DMS 273 (cell line): Measurements from ENCODE around the gene UNC119B.
"Not testable (repeated sequence)": the region's sequence is repeated elsewhere in the genome, so short reads cannot be mapped to it uniquely, and the experiment has no call there.

Source experiments
- DNase-seq: peaks from one replicate; lab custom pipeline; 2025; ENCODE audit not compliant: unreplicated experiment; lab: John Stamatoyannopoulos, UW

Gene UNC119B

DNA sequence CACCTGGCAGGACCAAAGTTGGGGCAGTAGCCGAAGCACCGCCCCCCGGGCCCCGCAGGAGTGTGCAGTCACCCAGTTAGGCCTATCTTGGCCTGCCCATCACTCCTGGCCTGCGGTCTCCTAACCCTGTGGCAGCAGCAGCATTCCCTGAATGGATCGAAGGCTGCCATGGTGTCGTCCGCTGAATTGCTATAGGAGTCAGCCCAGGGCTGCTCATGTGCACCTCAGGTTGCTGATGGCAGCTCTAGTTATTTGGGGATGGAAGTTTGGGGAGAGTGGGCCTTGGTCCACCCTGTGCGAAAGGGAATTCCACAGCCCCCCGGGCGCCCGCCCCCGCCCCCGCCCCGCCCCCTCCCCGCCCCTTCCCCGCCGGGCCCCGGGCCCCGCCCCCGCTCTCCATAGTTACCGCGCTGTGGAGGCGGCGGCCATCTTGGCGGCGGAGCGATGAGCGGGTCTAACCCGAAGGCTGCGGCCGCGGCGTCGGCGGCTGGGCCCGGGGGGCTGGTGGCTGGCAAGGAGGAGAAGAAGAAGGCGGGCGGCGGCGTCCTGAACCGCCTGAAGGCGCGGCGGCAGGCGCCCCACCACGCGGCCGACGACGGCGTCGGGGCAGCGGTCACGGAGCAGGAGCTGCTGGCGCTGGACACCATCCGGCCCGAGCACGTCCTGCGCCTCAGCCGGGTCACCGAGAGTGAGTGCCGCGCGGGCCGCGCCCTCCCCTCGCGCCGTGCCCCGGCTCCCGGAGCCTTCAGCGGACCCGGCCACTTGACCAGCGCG is at the start of gene UNC119B:
Gene UNC119B (plus strand): TSS at position 428 of the 774 bp plus-strand sequence. CDS start 17 bp downstream, at position 445.
- peak; percentile 79 for DNase-seq

DNA sequence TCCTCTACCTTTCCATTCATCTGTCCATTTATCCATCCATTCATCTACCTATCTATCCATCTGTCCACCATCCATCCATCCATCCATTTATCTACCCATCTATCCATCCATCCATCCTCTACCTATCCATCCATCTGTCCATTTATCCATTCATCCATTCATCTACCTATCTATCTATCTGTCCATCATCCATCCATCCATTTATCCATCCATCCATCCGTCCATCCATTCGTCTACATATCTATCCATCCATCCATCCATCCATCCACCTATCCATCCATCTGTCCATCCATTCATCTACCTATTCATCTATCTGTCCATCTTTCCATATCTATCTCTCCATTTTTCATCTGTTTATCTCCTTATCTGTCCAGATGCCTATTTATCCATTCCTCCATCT is 48.8 kb upstream of the UNC119B start:
- DNase-seq, result no peak

- DNase-seq, result no peak
Measured at GRCh38 chr12:120662879-120663278, 47.4 kb upstream of the UNC119B start.

DNA sequence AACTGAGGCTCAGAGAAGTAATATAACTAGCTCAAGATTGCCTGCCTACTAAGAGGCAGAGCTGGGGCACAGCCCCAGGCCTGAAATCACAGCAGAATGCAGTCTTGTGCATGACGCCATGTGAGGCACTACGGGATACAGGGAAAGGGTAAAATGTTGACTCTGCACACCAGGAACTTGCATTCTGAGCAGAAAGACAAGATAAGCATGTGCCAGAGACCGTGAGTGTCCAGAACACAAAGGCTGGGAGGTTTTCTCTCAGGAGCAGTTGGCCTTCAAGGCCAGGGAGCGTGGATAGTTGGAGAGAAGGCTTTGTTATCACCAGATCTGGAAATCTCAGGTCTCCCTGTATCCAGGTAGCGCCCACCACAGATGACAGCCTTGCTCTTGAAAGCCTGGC is 46.5 kb upstream of the UNC119B start:
- no peak for DNase-seq

DNA sequence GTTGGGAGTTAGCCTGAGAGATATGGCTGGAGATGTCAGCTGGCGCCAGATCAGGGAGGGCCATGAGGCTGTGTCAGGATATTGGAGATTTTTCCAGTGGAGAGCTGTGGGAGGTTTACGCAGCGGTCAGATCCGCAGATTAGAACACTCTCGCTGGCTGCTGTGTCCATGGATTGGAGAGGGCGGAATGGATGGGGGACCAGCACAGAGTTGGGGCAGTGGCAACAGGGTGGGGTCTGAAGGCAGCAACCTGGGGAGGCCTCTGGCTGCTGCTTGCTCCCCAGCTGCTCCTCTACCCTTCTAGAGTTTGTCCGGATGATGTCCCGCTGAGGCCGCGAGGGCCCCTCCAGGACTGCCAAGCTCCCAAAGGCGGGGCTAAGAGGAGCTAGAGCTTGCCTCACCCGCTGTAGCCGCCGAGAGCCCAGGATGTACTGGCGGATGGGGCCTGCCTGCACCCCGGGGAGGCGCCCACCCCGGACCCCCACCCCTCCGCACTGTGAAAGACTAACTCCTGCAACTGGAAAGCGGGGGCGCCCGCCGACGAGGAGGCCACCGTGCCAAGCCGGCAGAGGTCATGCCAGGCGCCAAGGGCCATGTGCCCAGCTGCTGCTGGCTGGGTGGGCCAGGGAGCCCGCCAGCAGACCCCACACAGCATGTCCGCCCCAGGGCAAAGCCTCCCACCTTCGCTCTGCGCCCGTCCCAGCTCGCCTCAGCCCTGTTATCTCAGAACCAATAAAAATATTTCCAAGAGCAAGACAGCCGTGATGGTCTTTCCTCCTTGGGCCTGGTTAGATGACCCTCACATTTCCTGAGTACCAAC is 43.5 kb upstream of the UNC119B start:
- DNase-seq, result no peak

DNA sequence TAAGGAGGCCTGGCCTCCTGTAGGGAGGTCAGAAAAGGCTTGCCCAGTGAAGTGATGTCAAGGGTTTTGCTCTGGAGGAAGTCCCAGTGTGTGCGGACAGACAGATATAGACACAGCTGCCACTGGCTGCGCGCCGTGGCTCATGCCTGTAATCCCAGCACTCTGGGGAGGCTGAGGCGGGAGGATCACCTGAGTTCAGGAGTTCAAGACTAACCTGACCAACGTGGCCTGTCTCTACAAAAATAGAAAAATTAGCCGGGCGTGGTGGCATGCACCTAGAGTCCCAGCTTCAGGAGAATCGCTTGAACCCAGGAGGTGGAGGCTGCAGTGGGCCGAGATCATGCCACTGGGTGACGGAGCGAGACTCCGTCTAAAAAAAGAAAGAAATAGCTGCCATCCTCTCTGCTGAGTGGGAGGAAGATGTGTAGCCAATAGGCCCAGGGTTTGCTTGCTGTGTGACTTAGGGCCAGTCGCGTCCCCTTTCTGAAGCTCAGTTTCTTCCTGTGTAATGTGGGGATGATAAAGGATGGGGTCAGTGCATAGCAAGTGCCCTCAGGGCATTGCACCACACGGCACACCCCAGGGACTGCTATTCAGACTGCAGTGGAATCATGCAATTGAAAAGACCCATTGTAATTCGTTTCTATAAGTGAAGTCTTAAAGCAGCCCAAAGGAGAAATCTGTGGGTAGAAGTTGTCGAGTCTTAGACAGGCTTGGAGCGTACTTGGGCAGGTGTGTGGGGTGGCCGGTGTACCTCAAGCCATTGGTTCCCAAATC is 42.0 kb upstream of the UNC119B start:
- no peak for DNase-seq

DNA sequence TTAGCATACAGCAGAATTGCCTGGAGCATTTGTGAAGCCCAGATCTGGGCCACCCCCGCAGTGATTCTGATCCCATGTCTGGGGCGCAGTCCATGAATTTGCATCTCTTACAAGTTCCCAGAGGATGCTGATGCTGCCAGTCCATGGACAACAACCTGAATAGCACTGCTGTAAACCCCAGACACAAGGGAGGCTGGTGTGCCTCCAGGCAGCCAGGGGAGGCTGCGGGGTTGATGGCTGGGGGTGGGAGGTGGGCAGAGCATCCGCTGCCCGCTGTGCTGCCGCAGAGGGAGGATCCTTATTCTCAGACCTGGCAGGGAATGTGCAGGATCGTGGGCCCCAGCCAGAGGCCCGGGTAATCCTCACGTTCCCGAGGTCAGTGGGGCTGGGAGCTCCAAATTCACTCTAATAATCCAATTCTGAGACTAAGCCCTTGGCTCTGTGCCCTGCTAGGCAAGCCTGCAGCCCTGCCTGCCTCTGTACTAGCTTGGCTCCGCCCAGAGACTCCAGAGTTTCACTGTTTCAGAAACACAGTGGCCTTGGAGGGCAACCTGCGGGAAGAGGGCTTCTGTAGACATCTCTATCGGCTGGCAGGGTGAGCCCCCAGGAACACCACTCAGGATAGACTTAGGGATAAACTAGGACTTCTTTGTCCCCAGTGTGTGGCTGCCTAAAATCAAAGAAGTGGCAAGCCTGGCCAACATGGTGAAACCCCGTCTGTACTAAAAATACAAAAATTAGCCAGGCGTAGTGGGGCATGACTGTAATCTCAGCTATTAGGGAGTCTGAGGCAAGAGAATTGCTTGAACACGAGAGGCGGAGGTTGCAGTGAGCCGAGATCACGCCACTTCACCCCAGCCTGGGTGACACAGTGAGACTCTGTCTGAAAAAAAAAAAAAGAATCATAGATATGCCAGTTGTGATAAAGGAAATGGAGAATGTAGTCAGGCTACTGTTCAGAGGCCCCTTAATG is 41.1 kb upstream of the UNC119B start:
- peak; percentile 60 for DNase-seq

DNA sequence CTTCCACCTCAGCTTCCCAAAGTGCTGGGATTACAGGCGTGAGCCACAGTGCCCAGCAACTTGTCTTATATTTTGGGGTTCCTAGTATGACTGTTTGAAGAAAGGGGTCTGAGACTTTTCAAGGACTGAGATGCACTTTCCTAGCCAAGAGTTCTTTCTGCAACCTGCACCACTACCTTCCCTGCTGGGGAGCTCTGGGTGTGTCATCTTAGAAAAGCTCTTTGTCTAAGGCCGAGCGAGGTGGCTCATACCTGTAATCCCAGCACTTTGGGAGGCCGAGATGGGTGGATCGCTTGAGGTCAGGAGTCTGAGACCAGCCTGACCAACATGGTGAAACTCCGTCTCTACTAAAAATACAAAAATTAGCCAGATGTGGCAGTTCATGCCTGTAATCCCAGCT is 40.0 kb upstream of the UNC119B start:
- not testable (repeated sequence) for DNase-seq

DNA sequence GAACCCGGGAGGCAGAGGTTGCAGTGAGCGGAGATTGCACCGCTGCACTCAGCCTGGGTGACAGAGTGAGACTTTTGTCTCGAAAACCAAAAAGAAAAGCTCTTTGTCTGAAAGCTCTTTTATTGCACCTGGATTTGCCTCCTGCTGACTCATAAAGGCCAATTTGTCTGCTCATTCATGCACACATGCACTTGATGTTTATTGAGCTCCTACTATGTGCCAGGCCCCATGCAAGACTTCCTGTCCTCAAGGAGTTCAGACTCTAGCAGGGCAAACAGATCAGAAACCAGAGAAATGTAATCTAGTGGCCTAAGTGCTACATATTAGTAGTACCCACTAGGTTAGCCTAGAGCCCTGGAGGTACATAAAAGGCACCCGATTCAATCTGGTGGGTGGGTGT is 39.6 kb upstream of the UNC119B start:
- DNase-seq, result no peak

DNA sequence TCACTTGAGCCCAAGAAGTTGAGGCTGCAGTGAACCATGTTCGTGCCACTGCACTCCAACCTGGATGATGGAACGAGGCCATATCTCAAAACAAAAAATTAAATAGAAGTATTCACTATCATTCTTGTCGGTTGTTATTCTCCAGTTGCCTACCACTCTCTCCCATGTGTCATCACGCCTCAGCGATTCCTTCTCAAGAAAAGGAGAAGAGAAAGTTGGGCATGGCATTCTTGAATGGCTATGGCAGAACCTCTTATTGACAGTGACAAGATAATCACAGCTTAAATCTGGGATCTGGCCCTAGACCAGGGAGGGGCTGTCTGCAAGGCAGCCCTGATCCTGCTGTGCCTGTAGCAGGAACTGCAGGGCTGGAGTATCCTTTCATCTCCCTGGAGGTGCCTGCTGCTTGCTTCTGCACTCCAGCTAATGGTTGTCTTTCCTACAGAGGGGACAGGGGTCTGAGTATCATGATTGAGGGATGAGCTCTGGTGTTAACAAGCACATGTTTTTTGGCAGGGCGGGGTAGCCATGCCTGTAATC is 36.1 kb upstream of the UNC119B start:
- no peak for DNase-seq

DNA sequence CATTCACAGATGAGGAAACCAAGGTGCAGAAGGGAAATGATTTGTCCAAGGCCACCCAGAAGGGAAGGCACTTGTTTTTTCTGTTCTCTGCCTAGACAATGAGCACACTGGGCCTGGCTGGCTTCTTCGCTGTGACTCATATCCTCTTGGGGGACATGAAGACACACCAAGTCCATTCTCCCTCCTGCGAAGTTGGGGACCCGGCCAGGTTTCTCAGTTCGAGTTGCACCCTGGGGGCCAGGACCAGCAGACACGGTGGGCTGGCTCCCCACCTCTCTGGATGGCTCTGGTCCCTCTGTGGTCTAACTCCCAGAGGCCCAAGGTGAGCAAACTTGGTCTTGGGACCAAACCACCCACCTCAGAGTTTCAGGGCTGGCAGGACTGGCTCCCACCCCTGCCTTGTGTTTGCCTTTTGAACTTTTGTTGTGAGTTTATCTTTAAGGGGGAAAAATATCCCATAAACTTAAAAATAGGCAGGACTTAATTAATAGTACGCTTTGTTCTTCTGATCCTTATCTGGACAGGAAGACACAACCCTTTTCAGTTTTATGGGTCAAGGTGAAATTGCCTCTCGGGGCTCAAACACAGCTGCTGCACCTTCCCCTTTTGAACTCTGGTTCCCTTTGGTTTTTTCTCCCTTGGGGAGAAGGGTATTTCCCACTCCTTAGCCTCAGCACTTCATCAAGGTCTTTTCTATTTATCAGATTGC is 32.3 kb upstream of the UNC119B start:
- DNase-seq, result no peak

GRCh38 chr12:120678572-120678971 is 31.7 kb upstream of the UNC119B start:
- DNase-seq, result no peak

DNA sequence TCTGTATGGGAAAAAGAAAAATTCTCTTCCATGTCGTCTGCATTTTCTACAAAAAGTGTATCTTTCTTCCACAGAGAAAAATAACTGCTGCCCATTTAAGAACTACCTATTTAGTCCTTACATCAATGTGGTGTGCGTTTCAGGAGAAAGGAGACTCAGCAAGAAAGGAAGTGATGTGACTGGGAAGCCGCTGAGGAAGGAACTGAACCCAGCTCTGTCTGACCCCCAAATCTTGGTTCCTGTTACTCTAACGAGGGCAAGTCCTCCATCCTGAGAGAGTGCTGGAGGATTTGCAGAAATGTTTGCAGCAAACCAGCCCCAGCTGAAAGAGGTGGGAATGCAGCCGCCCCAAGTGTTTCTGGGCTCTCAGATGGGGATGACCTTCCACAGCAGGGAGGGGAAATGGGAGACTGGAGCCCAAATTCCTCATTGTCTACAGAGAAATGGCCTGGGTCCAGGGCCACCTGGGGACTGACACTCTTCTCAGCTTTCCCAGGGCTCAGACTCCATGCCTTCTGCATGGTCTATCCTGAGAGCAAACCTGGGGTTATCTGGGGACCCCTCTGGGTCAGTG is 30.0 kb upstream of the UNC119B start:
- no peak for DNase-seq

GRCh38 chr12:120684523-120684932 is 25.7 kb upstream of the UNC119B start:
- no peak for DNase-seq

- no peak for DNase-seq
Measured at GRCh38 chr12:120685522-120685921, 24.7 kb upstream of the UNC119B start.

DNA sequence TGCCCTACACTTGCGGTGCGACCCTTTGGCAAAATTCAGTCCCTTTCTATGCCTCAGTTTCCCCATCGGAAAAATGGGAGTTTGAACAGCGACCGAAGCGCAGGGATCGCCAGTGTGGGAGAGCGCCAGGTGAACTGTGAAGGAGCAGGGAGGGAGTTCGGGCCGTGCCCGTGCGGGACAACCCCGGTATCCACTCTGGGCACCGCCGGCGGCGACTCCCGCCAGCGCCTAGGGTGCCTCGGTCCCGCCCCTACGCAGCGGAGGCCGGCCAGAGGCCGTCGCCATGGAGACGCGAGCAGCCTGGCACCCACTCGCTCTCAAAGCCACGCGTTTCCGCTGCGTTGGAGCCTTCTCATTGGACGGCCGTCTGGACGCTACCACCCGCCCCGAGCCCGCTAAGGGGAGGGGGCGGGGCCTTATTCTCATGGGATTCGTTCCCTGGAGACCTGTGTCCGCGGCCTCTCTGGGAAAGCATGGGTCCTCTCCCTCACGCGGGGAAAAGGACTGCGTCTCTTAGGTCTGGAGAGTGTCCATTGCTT is 24.0 kb upstream of the UNC119B start:
- DNase-seq, result peak; percentile 97

DNA sequence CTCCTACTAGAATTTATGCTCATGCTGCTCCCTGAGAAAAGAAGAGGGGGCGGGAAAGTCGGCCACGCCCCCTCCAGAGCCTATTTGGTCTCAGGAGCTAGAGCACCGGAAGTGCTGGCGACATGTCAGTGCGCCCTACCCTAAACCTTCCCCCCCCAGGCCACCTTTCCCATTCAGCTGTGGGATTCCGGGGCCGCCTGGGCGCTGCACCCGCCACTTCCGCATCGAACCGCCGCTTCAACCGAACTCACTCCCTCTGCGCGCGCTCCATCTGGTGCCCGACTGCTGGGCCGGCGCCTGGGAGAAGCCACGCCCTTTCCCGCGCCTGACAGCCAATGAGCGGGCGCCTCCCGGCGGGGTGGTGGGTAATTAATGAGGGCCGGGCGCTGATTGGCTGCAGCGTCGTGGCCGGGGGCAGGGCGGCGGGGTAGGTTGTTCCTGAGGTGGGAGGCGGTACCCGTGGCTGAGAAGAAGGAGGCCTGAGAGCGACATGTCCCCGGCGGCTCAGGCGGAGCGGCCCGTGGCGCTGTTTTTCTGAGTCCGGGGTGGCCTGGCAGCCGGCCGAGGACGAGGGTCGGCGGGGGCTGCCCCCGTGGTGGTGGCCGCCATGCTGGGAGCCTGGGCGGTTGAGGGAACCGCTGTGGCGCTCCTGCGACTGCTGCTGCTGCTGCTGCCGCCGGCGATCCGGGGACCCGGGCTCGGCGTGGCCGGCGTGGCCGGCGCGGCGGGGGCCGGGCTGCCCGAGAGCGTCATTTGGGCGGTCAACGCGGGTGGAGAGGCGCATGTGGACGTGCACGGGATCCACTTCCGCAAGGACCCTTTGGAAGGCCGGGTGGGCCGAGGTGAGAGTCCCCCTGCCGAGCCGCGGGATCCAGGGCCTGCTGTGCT is 23.3 kb upstream of the UNC119B start, which contains the start of gene MLEC:
Gene MLEC (plus strand): TSS at position 460 of the 888 bp plus-strand sequence. CDS start 148 bp downstream, at position 608.
- DNase-seq, result peak; percentile 98
